Skeletal muscle cell (primary cell): ENCODE measurements around the gene BLID.

Experiments
- DNase-seq: peaks from one replicate; pipeline ENCODE4 v3.0.0-alpha.2; 2010; ENCODE audit warnings: low read depth
- H3K4me3 ChIP-seq: 2 replicates; pipeline ENCODE4 v1.5.1; 2011; ENCODE audit warnings: low read depth, mild to moderate bottlenecking, control low read depth, low read length, moderate library complexity

BLID gene, protein sequence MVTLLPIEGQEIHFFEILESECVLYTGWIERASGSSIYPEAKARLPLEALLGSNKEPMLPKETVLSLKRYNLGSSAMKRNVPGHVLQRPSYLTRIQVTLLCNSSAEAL

DNA sequence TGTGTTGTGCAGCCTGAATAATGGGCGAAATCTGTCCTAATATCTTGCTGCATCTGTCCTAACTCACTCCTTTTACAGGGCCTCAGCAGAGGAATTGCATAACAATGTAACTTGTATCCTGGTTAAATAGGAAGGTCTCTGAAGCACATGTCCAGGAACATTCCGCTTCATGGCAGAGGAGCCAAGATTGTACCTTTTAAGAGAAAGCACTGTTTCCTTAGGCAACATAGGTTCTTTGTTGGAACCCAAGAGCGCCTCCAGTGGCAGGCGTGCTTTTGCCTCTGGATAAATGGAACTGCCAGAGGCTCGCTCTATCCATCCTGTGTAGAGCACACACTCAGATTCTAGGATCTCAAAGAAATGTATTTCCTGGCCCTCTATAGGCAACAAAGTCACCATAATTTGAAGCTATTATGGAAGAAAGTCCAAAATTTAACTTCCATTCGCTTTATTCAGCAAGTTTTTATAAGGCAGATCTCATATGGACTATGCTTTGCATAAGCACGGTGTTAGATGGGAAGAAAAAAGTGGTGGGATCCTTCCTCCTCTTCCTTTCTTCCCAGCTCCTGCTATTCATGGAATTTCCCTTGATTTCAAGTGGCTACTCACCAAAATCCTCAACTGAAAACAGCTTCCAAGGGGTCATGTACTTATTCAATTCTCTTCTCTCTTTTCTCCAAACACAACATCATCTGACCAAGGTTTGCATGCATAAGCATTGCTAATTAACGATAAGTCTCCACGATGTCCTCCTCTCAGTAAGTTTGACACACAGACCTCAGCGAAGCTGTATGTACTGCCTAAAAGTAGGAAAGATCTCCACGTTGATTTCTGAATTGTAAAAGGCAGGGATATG, at the start of gene BLID:
Gene BLID, minus strand, starts transcription at position 692 of the 856 bp plus-strand sequence. Its CDS starts 293 bp downstream, at position 399.
- no peak within 1 kb of the TSS for H3K4me3 ChIP-seq
- DNase-seq: peak; percentile 63

DNA sequence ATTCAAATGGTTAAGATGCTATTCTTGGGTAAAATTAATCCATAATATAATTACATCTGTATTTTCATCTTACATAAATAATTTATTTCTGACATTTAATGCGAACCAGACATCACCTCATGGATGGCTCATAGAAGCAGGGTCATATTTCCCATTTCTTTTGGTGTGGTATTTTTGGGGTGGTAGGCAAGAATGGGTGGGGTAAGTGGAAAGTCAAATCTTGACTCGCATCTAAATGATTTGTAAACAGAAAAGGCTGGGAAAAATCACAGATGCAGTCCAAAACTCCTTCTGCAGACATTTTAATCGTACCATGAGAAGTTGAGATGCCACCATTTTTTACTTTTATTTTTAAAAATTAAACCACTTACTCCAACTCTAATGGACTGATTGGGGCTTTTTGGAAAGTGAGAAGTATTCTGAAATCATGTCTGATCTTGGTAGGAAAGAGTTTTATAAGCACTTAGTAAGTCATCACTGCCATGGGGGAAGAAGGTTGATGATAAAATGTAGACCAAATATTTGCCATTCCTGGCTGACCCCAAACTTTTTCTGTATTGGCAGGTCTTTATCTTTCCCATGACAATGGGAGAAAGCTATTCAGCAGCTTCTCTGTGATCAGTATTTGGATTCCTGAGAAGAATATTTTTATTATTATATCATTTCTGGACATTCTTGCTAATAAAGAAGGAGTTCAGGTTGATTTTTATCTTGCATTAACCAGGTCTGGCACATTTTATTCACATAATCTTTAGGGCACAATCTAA, 47.2 kb upstream of the BLID start:
- no peak overlapping the region for H3K4me3 ChIP-seq
- DNase-seq: peak; percentile 37

DNA sequence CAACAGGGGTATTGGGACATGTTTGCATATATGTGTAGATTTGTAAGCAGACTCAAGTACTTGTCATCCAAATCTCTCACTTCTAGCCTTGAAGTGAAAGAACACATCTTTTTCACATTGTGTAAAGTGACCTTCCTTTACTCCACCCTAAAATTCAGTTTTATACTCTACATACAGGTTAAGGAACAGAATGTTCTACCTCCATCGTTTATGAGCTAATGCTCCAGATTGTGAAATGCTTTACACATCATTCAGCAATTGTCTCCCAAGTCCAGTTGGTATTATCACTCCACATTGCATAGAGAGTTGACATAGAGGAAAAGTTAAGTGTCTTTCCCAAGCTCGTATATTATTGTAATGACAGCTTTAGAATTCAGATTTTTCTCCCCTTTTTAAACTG, 46.1 kb upstream of the BLID start:
- DNase-seq: peak; percentile 93
- H3K4me3 ChIP-seq: no peak overlapping the region

DNA sequence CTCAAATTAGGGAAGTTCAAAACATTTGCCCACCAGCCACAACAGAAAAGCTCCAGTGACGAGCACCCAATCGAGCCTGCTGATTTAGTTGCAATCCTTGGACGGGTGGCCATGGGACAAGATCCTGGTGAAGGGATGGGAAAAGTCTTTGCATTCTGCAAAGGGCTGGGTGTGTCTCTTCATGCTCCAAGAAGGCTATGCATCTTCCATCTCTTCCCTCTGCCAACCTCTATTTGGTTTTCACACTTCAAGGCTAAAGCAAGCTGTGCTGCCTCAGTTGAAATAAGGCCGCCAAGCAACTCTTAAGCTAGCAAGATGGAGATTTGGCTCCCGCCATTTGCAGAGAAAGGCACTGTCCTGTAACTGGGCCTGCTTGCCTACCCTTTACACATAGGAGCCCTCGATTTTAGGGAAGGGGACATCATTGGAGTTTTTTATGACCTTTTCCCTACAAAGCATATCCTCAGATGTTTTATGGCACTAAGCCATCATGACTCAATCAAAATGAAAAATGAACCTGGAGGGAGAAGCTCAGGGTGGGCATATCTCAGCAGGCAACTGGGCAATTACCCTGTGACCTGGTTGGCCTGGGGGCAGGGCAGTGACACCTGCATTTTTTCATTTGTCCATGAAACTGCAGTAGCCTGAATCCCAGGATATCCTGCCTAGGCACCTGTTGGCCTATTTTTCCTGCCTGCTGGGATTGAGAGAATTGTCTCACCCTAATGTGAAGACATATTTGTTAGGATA, 45.0 kb upstream of the BLID start:
- no peak overlapping the region for H3K4me3 ChIP-seq
- DNase-seq: no peak

DNA sequence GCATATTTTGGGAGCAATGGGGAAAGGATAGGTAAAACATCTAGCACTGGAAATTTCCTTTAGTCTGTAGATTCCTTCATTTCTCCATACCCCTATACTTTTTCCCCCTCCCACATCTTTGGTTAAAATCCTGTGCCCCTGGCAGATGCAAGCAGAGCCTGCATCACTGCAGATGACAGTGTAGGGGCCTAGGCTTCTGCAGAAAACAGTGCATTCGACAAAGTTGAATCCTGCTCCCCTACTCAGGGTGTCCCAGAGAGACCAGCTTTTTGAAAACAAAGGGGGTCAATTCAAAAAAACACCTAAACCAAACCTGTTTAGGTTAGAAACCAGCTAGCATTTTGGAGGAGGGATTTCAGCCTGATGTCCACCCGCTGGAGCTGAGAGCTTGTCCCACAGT, 43.8 kb upstream of the BLID start:
- no peak for DNase-seq
- H3K4me3 ChIP-seq: peak overlapping the region; percentile 25

DNA sequence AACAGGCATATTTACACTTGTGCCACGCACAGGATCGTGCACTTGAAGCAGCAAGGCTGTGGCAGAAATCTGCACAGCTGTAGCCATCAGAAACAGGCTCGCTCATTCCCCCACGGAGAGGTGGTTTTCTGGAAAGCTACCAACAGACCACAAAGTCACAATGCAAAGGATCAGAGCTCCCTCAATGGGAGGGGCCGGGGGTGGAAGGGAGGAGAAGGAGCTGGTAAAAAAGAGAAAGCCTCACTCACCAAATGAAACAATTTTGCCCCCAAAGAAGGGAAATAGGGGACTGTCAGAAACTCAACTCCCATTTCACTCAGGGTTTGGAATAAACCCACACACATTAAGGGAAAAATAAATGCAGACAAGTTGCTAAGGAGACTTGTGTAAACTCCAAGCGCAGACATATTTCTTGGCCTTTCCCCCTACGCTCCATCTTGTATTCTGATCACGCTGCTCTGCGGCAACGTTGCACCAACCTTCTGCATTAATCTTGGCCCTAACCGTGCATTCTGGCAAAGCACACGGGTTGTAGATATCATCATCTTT, 43.2 kb upstream of the BLID start:
- peak overlapping the region; percentile 25 for H3K4me3 ChIP-seq
- peak; percentile 72 for DNase-seq

DNA sequence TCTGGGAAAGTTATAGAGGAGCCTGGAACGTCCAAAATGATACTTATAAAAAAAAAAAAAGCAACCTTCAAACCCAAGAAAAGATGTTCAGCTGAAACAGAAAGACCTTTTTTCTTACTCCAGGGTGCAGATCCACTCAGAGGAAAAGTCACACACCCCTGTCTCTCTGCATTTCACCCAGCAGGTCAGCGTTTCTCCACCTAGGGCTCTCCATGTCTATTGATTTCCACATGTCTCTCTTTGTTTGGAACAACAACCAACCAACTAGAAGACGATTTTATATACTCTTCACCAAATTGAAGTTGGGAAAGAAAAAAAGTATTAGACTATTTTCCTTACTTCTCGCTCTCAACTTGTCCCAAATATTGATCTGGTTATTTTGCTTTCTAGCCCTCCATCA, 42.2 kb upstream of the BLID start:
- peak overlapping the region; percentile 27 for H3K4me3 ChIP-seq
- DNase-seq: no peak

DNA sequence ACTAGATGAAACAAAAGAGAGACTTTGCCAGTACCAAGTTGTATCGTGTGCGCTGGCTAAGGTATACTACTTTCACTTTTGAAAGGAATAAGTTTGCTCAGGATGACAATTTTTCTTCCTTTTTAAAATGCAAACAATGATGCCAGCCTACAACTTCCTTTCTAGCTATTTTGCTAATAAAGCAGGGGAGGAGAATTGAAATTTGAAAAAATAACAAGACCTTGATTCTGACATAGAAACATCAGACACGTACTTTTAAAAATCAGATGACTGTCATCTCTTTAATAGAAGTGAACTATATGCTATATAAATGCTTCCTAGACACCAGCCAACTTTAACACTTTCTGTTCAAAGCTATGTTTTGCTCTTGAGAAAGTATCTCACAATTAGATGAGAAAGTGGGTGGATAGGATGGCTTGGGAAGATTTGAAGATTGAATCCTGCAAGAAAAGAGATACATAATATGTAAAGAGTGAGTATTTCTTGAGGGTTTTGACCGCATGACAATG, 41.7 kb upstream of the BLID start:
- no peak for DNase-seq
- peak overlapping the region; percentile 27 for H3K4me3 ChIP-seq

DNA sequence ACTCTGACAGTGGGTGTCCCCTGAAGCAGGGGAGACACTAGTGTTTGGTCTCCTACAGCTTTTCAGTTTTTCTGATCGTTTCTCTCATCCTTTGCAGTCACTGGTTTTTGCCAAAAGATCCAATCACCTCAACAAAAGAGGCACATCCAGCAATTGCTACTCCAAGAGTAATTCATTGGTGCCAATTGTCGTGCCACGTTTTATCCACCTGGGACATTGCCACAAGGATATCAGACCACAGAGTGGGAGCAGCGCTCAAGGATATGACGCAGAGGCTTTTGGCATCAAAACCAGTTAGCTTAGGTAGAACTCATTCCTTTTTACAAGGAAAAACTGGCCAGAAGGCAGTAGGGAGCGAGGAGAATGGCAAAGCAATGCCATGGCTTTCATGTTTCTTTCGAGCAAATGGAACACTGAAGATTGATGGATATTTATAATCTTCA, 40.9 kb upstream of the BLID start:
- no peak overlapping the region for H3K4me3 ChIP-seq
- DNase-seq: no peak

DNA sequence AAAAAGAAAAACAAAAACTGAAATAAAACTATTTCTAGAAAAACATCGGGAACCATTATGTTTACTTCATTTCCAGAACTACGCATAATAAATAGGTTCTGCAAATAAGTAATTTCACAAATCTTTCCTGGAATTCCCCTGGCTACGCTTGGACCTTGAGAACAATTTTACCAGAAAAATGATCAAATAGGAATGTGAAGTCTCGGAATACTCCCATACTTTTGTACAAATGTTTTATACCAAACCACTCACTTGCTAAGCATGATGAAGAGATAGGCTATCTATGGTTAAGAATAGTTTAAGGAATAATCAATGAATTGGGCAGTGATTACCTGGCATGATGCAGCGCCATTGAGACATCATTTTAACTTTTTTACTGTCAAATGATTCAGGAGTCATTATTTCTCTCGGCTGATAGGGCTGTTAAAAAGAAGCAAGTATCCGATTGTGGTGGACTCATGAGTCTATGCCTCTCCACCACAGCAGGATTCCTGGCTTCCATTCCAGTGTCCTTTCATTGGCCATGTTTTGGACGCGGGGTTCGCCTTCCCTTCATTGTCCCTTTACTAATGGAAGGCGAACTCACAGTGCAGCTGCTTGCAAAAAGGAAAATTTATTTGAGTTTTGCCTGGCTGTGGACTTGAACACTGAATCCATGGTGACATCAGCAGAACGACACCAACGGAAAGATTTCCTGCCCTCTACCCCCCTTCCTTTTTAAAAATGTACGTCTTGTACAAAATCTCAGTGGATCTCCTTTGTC, 39.9 kb upstream of the BLID start:
- no peak for DNase-seq
- H3K4me3 ChIP-seq: no peak overlapping the region

DNA sequence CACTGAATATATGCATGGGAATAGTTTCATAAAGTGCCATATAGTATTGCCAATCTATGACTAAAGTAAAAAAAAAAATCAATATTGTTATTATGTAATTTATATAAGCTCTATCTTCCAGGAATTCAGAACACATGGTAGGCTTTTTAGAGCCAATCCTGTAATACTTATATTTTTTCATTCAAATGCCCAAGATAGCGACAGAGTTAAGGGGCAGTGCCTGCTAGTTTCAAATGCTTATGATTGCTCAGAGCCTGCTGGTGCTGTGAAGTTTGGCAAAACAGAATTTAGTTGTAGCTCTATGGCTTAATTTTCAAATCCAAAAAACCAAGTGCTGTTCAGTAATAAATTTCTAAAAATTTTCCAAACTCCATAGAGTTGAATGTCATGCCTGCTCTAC, 39.0 kb upstream of the BLID start:
- DNase-seq: no peak
- H3K4me3 ChIP-seq: no peak overlapping the region

DNA sequence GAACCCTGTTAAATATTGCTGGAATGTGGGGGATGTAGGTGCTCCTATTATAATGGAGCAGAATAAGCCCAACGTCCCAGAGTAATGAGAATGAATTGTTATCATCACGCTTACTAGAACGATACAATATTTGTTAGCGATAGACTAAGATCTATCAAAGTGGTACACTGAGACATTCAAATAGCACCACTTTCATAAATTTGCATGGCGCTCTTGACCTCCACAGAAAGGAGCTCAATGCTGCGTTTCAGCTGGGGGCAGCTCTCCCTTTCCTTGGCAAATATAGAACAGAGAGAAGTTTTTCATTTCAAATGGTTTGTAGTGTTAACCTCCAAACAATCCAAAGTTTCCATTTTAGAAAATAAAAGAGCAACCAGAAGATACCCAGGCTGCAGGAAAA, 38.2 kb upstream of the BLID start:
- no peak for DNase-seq
- no peak overlapping the region for H3K4me3 ChIP-seq

DNA sequence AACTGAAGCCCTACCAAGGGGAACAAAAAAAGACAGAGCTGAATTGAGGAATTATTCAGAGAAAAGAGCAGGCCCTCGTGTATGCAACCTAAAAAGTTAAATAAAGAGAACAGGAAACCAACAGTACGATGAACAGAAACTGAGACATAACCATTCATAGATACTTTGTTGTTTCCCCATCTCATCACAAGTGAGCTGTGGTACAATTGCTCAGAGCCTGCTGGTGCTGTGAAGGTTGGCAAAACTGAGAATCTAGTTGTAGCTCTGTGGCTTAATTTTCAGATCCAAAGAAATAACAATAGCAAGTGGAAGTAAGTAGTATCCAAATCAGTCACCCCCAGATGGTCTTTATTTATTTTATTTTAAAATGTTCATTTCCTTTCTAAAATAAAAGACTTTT, 37.7 kb upstream of the BLID start:
- no peak for DNase-seq
- H3K4me3 ChIP-seq: no peak overlapping the region

DNA sequence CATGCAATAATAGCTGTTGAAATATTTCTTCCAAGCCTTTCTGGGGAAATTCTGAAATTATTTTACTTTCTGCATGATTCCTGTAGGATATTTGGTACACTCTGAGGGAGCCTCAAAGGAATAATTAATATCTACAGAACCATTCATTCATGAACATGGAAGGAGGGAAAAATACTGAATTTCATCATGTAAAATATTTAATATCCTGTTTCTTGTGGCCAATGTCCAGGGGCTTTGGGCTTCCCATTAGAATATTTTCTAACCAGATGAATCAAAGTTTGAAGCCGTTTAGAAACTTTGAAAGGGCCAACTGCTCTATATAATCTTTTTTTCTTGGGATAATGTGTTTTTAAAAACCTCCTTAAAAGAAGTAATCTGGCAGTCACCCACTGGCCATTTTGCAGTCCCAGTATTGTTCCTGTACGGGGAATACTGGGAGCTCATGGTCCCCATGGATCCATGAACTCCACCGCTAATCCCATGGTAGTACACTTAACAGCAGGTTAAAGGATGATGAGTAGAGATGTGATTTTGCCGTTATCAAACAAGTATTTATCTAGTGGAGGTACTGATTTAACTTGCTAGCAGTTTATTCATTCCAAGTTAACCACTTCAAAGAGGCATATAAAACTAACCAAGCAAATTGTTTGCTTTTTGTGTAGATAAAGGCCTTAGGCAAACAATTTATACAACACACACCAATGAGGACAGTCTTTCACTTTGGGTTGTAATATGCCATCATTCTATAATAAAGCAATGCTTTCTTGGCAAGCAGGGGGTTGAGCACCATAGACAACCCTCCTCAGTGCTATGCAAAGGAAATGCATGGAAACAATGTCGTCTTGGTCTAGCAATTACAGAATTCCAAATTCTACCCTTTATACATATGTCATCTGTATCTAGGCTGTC, 34.5 kb upstream of the BLID start:
- no peak overlapping the region for H3K4me3 ChIP-seq
- no peak for DNase-seq

DNA sequence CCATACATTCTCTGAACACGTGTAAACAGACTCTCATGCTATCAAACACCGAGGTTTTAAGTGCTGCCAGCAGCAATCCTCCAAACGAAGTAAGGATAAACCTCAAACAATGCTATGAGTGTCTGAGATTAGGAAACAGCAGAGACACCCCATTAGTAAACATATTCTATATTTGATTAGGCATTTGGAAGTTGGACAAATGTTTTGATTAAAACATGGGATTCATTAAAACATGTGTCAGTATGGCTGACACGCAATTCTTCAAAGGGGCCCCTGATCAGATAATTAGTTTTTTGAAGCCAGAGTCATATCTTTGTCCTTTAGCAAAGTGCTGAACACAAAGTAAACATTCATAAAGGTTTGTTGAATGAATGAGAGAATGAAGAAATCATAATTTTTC, 33.2 kb upstream of the BLID start:
- DNase-seq: no peak
- H3K4me3 ChIP-seq: no peak overlapping the region

DNA sequence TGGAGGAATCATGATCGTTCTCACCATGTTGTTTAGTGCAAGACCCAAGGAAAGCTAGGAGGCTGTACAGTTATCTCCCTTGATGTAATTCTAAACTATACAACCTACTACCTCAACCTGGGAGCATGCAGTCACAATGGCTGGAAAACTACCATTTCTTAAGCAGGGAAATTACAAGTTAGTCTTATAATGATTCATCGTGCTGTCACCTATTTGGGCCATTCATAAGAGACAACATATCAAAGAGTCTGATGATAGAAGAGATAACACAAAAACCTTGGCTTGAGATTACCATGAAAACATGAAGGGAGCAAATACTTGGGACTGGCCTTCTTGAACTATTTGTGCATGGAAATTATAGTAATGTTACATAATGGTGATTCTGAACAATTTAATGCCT, 30.5 kb upstream of the BLID start:
- DNase-seq: no peak
- H3K4me3 ChIP-seq: no peak overlapping the region

DNA sequence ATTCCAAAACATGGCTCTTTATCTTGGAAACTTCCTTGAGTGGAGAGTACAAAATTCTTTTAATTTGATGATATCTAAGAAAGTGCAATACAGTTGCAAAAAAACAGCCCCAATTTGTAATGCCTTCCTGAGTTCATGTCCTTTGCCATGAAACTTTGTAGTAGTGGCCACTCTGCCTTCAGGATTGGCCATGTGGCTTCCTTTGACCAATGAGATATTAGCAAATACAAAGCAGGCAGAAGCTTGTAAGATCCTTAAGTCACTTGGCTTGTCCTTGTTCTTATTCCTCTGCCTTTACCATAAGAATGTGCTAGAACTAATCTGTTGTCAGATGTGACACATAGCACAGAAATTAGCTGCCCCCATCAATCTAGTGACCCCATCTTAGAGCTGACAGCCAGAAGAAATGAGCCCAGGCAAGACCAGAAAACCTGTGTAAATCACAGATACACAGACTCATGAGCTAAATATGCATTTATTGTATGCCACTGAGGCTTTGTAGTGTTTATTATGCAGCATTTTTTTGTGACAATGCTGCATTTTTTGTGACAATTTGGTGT, 29.8 kb upstream of the BLID start:
- H3K4me3 ChIP-seq: no peak overlapping the region

More for the DNA sequence above, 29.8 kb upstream of the BLID start:
- no peak for DNase-seq
